HG03378 (cell line): ENCODE measurements around the gene ZNF205.

Experiments
- ATAC-seq: cut with Tn5 transposase; IDR thresholded peaks from one replicate; pipeline ENCODE4 v1.9.1; 2021; ENCODE audit warnings: mild to moderate bottlenecking, moderate library complexity; ENCODE audit not compliant: unreplicated experiment

ZNF205 gene

GRCh38 chr16:3101018-3101840 lies 11.2 kb upstream of the ZNF205 start:
- no peak for ATAC-seq

GRCh38 chr16:3101841-3102470 lies 10.4 kb upstream of the ZNF205 start:
- no peak for ATAC-seq

GRCh38 chr16:3106205-3106928 lies 6.0 kb upstream of the ZNF205 start:
- no peak for ATAC-seq

GRCh38 chr16:3112881-3113574 lies 642 bp downstream of the ZNF205 start:
- ATAC-seq = no peak

- no peak for ATAC-seq
Measured at GRCh38 chr16:3113765-3114479, 1.5 kb downstream of the ZNF205 start.

- ATAC-seq = no peak
Measured at GRCh38 chr16:3115003-3115402, 2.6 kb downstream of the ZNF205 start.

GRCh38 chr16:3115561-3115960 lies 3.2 kb downstream of the ZNF205 start:
- ATAC-seq = no peak

GRCh38 chr16:3118204-3118790 lies 5.9 kb downstream of the ZNF205 start:
- no peak for ATAC-seq

- ATAC-seq = no peak
Measured at GRCh38 chr16:3118846-3119245, 6.5 kb downstream of the ZNF205 start.

- no peak for ATAC-seq
Measured at GRCh38 chr16:3119286-3119685, 6.9 kb downstream of the ZNF205 start.

GRCh38 chr16:3119701-3120408 lies 7.5 kb downstream of the ZNF205 start:
- ATAC-seq = no peak

- ATAC-seq = no peak
Measured at GRCh38 chr16:3120435-3120834, 8.0 kb downstream of the ZNF205 start.

- ATAC-seq = no peak
Measured at GRCh38 chr16:3121851-3122467, 9.6 kb downstream of the ZNF205 start.

- ATAC-seq = no peak
Measured at GRCh38 chr16:3122926-3123570, 10.7 kb downstream of the ZNF205 start.

- peak; percentile 78 for ATAC-seq
Measured at GRCh38 chr16:3123986-3124886, 11.8 kb downstream of the ZNF205 start.

GRCh38 chr16:3127745-3128144 lies 15.4 kb downstream of the ZNF205 start:
- no peak for ATAC-seq
